SK-N-SH (cell line): ENCODE measurements around the gene COBLL1. TPM values are rescaled to one million over a fixed set of nuclear protein-coding genes. Genes with fewer than 3 reads are reported as not detected.

Source experiments
- CTCF ChIA-PET: fragments of 300-600, 350-600 bp; formaldehyde crosslinking; extraction: SDS; loops from one replicate; lab custom pipeline; 2021; lab: Yijun Ruan, JAX
- POLR2A ChIA-PET: fragments of 350-600 bp; sonication (Branson Sonifier 250); formaldehyde crosslinking; extraction: SDS; loops from one replicate; lab custom pipeline; 2020; ENCODE audit warnings: antibody characterized with exemption, inconsistent platforms; lab: Yijun Ruan, JAX
- DNase-seq: peaks from one replicate; pipeline ENCODE4 v3.0.0; 2012
- H2AFZ ChIP-seq: fragments of 200-600 bp; sonication (generic); 2 replicates; pipeline ENCODE4 v1.8.1; 2016; ENCODE audit warnings: antibody characterized with exemption, mild to moderate bottlenecking, low read depth
- H3F3A ChIP-seq: fragments of 200-600 bp; sonication (generic); replicated peaks from 2 replicates; pipeline ENCODE3; 2016; ENCODE audit warnings: antibody characterized with exemption, mild to moderate bottlenecking; ENCODE audit not compliant: insufficient read depth
- H3K27ac ChIP-seq, 2 experiments: fragments of 200-500 bp in 1 of 2; fragments of 200-600 bp in 1 of 2; sonication (Bioruptor generic) in 1 of 2; sonication (generic), shearing (Covaris generic) in 1 of 2; 2 replicates each; pipeline versions ENCODE4 v1.5.1 to v1.6.1; 2014 to 2016; ENCODE audit warnings: low read depth in 2 of 2, inconsistent platforms in 1 of 2, low read length in 1 of 2, mild to moderate bottlenecking in 1 of 2, mixed read lengths in 1 of 2
- H3K27me3 ChIP-seq: fragments of 200-600 bp; sonication (generic), shearing (Covaris generic); 2 replicates; pipeline ENCODE4 v1.6.1; 2016; ENCODE audit warnings: mixed run types; ENCODE audit not compliant: insufficient read depth
- H3K36me3 ChIP-seq, 2 experiments: fragments of 200-500 bp in 1 of 2; fragments of 200-600 bp in 1 of 2; sonication (Bioruptor generic) in 1 of 2; sonication (generic) in 1 of 2; replicated peaks in 1 of 2; 2 replicates each; pipeline versions ENCODE3 to v1.5.1; 2014 to 2016; ENCODE audit warnings: low read length in 1 of 2, mild to moderate bottlenecking in 1 of 2; ENCODE audit not compliant: insufficient read depth in 2 of 2, control insufficient read depth in 1 of 2
- H3K4me1 ChIP-seq, 2 experiments: fragments of 200-500 bp in 1 of 2; fragments of 200-600 bp in 1 of 2; sonication (Bioruptor generic) in 1 of 2; sonication (generic), shearing (Covaris generic) in 1 of 2; 2 replicates each; pipeline versions ENCODE4 v1.5.1 to v1.6.1; 2014 to 2016; ENCODE audit warnings: low read depth in 1 of 2, low read length in 1 of 2, mixed run types in 1 of 2; ENCODE audit not compliant: insufficient read depth in 2 of 2, control insufficient read depth in 1 of 2
- H3K4me2 ChIP-seq: fragments of 200-600 bp; sonication (generic), shearing (Covaris generic); 2 replicates; pipeline ENCODE4 v1.6.1; 2017; ENCODE audit warnings: mixed run types
- H3K4me3 ChIP-seq, 2 experiments: fragments of 200-500 bp in 1 of 2; fragments of 200-600 bp in 1 of 2; sonication (Bioruptor generic) in 1 of 2; sonication (generic), shearing (Covaris generic) in 1 of 2; 2 replicates each; pipeline versions ENCODE4 v1.5.1 to v1.8.1; 2014 to 2016; ENCODE audit warnings: low read depth in 2 of 2, inconsistent platforms in 1 of 2, low read length in 1 of 2, mild to moderate bottlenecking in 1 of 2, mixed read lengths in 1 of 2, moderate library complexity in 1 of 2
- H3K79me2 ChIP-seq: fragments of 200-600 bp; sonication (generic); 2 replicates; pipeline ENCODE4 v1.8.1; 2017; ENCODE audit warnings: mild to moderate bottlenecking; ENCODE audit not compliant: insufficient read depth
- H3K9ac ChIP-seq: fragments of 200-600 bp; sonication (generic); 2 replicates; pipeline ENCODE4 v1.6.1; 2017; ENCODE audit warnings: mixed run types
- H3K9me2 ChIP-seq: fragments of 200-600 bp; sonication (generic); 2 replicates; pipeline ENCODE4 v1.6.1; 2017; ENCODE audit warnings: mixed run types
- H3K9me3 ChIP-seq: fragments of 200-600 bp; sonication (generic); 2 replicates; pipeline ENCODE4 v1.6.1; 2017; ENCODE audit warnings: mixed run types, mild to moderate bottlenecking, moderate library complexity
- H4K20me1 ChIP-seq: fragments of 200-600 bp; sonication (generic); 2 replicates; pipeline ENCODE4 v1.6.1; 2017; ENCODE audit warnings: mild to moderate bottlenecking, mixed run types; ENCODE audit not compliant: insufficient read depth
- ELF1 ChIP-seq: IDR thresholded peaks from 2 replicates; pipeline ENCODE4 v1.4.0; 2012
- FOXJ3 ChIP-seq: sonication (generic); formaldehyde crosslinking; IDR thresholded peaks from 2 replicates; pipeline ENCODE4 v1.5.1; 2020; ENCODE audit warnings: mild to moderate bottlenecking, missing genetic modification reagents
- FOXM1 ChIP-seq: IDR thresholded peaks from 2 replicates; pipeline ENCODE4 v1.4.0; 2012; ENCODE audit warnings: low read depth, mild to moderate bottlenecking
- GABPA ChIP-seq: IDR thresholded peaks from 2 replicates; pipeline ENCODE4 v1.4.0; 2012; ENCODE audit warnings: low read depth, mild to moderate bottlenecking
- IRF3 ChIP-seq: fragments of 150-350 bp; IDR thresholded peaks from 2 replicates; pipeline ENCODE4 v1.6.1; 2016; ENCODE audit warnings: mild to moderate bottlenecking, low read depth, low read length
- MAX ChIP-seq: IDR thresholded peaks from 2 replicates; pipeline ENCODE4 v1.4.0; 2012; ENCODE audit warnings: low read depth
- MEF2A ChIP-seq: IDR thresholded peaks from 2 replicates; pipeline ENCODE4 v1.4.0; 2012; ENCODE audit warnings: low read depth, borderline replicate concordance
- MXI1 ChIP-seq: IDR thresholded peaks from 2 replicates; pipeline ENCODE4 v1.6.1; 2012; ENCODE audit warnings: mild to moderate bottlenecking, low read depth, low read length, improper control_type of control experiment
- NFIC ChIP-seq: IDR thresholded peaks from 2 replicates; pipeline ENCODE4 v1.4.0; 2012; ENCODE audit warnings: borderline replicate concordance
- POLR2AphosphoS5 ChIP-seq: IDR thresholded peaks from 2 replicates; pipeline ENCODE4 v1.6.1; 2012; ENCODE audit warnings: low read depth, low read length
- RAD21 ChIP-seq: IDR thresholded peaks from 2 replicates; pipeline ENCODE4 v1.6.1; 2012; ENCODE audit warnings: mild to moderate bottlenecking, low read length
- RCOR1 ChIP-seq: fragments of 150-350 bp; IDR thresholded peaks from 2 replicates; pipeline ENCODE4 v1.6.1; 2017; ENCODE audit warnings: antibody characterized with exemption, low read length
- REST ChIP-seq: IDR thresholded peaks from 2 replicates; pipeline ENCODE4 v1.6.1; 2012; ENCODE audit warnings: mild to moderate bottlenecking, low read depth, low read length, moderate library complexity
- RFX5 ChIP-seq: IDR thresholded peaks from 2 replicates; pipeline ENCODE4 v1.6.1; 2012; ENCODE audit warnings: mild to moderate bottlenecking, improper control_type of control experiment, low read length
- SIN3A ChIP-seq: IDR thresholded peaks from 2 replicates; pipeline ENCODE4 v1.6.1; 2012; ENCODE audit warnings: low read depth, mild to moderate bottlenecking, low read length, moderate library complexity, borderline replicate concordance
- TAF1 ChIP-seq: IDR thresholded peaks from 2 replicates; pipeline ENCODE4 v1.6.1; 2012; ENCODE audit warnings: low read depth, mild to moderate bottlenecking, low read length, moderate library complexity, borderline replicate concordance
- YY1 ChIP-seq: IDR thresholded peaks from 2 replicates; pipeline ENCODE4 v1.4.0; 2012; ENCODE audit warnings: low read depth, mild to moderate bottlenecking
- WGBS: methylation state at CpG from one replicate; pipeline ENCODE4 v1.1.6; 2017; ENCODE audit warnings: low lambda C conversion rate; 5-methylcytosine and 5-hydroxymethylcytosine counted together
- polyA plus RNA-seq, 3 experiments: library from polyadenylated mRNA; depleted of rRNA; stranded (reverse); fragments of >200 nt; gene quantifications; 2 replicates each; pipeline ENCODE4 v1.2.3, GENCODE V29; 2012

Gene COBLL1
- polyA plus RNA-seq, 1 of the 3 experiments (the other 2 are of a cell fraction), result 3.1 TPM

GRCh38 chr2:164667566-164667965 lies 174.1 kb downstream of the COBLL1 start:
- Histone ChIP-seq H2AFZ (no peak overlapping the region), H3F3A (no peaks in the 10 kb centered on the region), H3K9me2 (no peaks in the 10 kb centered on the region), H3K36me3 (no peaks in the 10 kb centered on the region), H3K4me2 (no peak overlapping the region), H3K4me3 (no peak overlapping the region), H3K27ac (no peak overlapping the region), H3K9ac (no peak overlapping the region), H3K4me1 (no peaks in the 10 kb centered on the region; a peak in 1 of 4 replicates), H3K27me3 (no peaks in the 10 kb centered on the region), H3K79me2 (no peaks in the 10 kb centered on the region), H3K9me3 (no peaks in the 10 kb centered on the region), H4K20me1 (no peaks in the 10 kb centered on the region)
- ChIA-PET POLR2A (no interaction called here), CTCF (no interaction called here)
- no peak for DNase-seq
- TF ChIP-seq YY1 (no peak), RAD21 (no peak), GABPA (no peak), SIN3A (no peak), RCOR1 (no peak), ELF1 (no peak), NFIC (no peak), FOXJ3 (CRISPR knock-in tag) (no peak), RFX5 (no peak), IRF3 (no peak), POLR2AphosphoS5 (no peak), MXI1 (no peak), REST (no peak), FOXM1 (no peak), TAF1 (no peak), MAX (no peak), MEF2A (no peak)
- 93% methylated on average over 2 of the region's 2 CpGs for WGBS
